Suppressor macrophage (primary cell): Measurements from ENCODE around the gene MCAM.

Experiments used
- DNase-seq, 4 experiments: peaks; one replicate each; pipeline ENCODE4 v3.0.0-alpha.2; 2020 to 2022

Gene MCAM

DNA sequence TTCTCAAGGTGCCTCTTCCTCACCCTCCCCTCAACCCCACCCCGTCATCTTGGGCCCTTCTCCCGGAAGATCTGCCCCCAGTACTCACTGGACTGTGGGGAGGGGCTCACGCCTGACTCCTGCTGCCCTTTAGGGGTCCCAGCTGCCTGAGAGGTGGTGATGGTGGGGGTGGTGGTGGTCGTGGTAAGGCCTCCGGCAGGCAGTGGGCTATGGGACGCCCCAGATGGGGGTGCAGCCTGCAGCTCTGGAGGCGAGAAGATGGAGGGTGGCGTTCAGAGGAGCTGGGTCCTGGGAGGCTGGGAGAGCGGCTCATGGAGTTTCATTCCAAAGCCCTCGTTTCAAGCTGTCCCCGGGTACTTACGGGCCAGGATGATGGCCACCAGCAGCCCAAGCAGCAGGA, 28.8 kb upstream of the MCAM start:
- no peak for DNase-seq

DNA sequence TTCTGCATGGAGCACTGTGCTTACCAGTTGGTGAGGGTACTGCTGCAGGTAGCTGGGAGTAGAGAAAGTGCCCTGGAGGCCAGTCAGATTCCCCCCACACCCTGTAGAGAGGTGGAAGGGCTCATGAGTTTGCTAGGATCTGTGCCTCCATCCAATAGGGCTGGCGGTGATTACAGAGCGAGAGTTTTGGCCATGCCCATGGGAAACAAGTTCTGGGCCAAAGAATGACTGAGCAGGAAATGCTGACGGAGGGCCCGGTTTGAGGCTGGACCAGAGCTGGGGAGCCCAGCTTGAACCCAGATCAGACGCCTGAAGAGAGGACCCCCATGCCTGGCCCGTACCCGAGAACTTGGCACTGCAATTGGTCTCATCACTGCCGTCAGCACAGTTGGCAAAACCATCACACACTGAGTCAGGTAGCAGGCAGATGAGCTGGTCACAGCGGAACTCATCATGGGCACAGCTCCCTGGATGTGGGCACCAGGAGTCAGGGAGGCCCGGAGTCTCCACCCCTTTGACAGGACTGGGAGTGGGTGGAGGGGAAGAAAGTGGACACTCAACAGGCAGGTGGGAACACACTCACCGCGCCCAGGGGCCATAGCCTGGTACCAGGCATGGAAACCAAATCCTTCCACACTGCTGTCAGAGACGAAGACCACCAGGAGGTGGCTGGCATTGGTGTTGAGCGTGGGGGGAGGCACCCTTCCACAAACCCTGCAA, 27.5 kb upstream of the MCAM start:
- no peak for DNase-seq

DNA sequence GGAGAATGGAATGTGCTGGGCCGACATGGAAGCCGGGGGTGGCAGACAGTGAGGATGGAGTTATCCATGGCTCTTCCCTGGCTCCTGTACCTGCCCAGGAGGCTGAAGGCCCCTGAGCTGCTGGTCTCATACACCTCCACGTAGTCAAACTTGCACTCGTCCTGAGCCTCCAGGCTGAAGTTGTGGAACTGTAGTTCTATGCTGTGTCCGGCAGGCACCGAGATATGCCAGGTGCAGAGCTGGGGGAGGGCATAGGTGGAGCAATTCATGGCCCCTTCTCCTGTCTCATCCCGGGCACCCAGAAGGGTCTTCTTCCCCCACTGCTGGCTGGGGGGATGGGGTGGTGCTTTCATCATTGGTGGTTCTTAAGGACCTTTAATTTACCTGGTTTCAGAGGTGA, 26.8 kb upstream of the MCAM start:
- no peak for DNase-seq

DNA sequence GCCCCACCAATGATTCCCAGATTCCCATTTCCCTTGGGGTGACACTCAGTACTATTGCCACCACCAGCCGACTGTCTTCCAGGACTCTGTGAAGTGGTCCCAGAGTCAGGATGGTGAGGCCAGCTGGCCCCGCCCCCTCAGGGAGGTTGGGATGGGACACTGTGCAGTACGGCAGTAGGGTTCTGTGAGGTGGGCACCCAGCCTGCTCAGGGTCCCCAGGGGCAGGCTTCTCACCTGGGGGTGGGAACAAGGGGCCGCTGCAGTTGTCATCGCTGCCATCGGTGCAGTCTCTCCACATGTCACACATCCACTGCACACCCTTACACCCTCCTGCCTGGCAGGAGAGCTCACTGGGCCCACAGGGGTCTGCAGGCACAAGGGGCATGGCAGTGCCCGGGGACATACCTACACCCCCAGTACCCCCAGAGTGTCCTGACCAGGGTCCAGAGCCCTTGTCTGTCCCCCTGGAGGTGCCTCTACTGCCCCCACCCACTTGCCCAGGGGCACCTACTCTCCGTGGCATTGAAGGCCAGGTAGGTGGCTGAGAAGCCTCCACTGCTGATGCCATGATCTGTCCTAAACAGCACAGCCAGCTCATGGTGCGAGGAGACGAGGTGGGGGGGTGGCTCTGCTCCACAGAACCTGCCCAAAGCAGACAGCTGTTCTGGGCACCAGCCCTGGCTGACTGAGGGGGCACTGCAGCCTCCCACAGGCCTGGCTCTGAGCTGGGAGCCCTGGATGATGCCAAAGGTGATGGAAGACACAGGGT, 25.6 kb upstream of the MCAM start:
- no peak for DNase-seq

DNA sequence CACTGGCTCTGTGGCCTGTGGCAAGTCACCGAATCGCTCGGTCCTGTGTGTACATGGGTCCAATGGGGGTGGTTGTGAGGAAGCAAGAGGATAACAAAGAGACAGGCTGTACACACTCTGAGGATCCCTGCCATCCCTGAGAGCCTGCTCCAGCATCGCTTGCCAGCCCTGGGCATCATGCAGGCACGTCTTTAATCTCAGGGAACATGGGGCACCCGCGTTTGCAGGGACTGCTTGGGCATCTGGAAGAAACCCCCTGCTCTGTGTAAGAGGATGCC, 25.0 kb upstream of the MCAM start:
- DNase-seq: no peak

DNA sequence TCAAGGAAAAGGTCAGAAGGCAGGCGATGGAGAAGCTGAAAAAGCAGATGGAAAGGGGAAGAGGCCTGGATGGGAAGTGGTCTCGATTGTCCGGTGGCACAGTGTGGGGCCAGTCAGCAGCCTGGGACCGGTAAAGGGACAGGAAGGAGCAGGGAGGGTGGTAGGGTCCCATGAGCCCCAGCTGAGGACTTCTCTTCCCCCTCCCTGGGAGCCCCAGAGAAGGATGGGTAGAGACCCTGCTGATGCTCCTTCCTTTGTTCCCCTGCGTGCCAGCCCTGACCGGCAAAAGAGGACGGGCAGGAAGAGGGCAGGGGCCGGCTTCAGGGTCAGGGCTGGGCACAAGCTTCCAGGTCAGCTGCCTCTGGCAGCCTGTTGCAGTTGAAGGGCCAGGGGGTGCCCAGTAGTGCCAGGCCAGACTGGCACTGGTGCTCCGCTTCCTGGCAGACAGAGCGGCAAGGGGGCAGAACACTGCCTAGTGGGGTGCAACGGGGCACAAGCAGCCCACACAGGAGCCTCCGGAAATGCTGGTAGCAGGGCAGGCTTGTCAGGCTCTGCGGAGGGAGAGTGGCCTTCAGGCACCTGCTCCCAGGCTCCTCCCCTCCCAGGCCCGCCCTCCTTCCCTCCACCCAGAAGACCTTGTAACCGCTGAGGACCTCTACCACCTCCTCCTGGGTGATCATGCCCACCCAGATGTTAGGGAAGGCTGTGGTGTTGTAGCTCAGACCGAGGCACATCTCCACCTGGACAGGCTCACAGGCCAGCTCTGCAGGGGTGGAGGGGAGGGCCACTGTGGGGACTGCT, 24.5 kb upstream of the MCAM start:
- peak; percentile 57 to 65 (median 63) for DNase-seq

DNA sequence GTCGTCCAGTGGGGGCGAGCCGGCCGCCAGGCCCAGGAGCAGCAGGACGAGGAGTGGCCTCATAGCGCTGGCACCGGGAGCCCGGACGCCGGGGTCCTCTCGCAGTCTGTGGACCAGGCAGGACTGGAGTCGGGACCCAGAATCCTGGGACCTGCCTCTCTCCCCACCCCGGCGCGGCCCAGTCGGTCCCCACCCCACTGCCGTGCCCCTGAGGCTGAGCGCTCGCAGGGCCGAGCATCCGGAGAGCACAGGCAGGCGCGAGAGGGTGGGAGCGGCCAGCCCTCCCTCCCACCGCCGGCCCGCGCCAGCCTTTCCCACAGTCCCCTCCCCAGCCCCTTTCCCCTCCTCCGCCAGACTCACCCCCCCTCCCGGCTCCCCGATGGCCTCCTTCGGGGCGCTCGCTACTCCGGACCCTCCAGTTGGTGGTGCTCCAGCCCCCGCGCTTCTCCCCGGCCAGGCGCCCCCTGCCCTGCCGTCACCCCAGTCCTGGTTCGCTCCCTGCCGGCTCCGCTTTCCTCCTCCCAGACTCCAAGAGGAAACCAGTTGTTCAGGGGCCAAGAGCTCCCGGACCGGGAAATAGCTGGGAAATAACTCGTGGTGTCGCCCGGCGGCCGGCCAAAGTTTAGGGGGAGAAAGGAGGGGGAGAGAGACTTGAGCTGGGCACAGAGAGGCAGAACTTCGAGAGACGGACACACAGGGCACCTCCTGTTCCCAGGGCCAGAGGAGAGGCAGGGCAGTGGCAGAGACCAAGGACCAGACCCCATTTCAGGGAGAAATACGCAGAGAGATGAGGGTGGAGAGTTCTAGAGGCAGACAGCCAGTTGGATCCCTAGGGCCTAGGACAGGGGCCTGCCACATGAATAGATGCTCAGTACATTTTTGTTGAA, 23.6 kb upstream of the MCAM start, which contains the start of gene C1QTNF5:
TSS of gene C1QTNF5 (minus strand) at position 549 of the 887 bp plus-strand sequence. CDS start at position 63, 486 bp downstream.
- DNase-seq: no peak

DNA sequence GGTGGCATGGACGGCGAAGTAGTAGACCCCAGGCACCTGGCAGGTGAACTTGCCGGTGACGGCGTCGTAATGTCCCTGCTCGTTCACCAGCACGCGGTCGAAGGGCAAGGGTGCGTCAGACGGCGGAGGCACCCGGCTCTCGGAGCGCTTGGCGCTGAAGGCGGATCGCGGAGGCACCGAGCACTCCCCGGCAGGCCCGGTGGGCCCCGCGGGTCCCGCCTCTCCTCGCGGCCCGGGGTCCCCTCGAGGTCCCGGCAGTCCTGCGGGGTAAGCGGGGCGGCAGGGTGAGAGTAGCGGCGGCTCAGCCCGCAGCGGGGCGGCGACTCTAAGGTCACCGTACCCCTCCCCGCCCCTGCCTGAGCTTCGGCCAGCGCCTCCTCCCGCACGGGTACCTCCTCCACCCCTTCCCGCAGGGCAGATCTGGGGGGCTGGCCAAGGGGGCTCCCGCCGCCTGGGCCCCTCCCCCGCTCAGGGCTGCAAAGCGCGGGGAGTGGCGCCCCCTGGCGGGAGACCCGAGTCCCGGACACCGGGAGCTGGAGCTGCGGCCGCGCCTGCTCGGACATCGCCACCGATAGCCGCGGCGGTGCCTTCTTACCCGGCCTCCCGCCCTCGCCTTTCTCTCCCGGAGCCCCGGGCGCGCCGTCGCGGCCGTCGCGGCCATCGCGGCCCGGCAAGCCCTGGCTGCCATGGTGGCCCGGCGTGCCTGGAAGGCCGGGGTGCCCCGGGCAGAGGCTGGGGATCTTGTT, 22.8 kb upstream of the MCAM start:
- DNase-seq: peak; percentile 51 to 85 (median 65)

DNA sequence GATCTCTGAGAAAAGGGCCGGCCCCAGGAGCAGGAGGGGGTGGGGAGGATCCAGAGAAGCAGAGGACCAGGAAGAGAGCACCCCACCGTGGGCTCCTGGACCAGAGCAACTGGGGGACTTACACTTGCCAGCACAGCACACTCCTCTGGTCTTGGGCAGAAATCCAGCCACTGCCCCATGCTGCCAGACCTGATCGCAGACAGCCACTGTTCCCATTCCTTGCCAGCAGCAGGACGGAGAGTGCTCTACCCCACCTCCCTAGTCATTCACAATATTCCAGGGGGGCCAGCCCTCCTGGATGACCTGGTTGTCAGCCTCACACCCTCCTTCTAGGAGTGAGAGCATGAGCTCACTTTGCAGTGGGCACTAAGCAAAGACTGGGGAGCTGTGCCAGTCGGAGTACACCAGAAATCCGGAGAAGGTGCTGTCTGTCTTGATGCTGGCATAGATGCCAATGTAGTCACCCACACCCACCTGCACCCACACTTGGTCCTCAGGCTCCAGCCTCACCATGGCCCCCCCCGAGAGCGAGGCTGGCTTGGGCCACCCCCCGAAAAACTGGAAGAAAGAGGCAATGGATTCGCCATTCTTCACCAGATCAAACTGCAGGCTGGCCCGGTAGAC, 22.1 kb upstream of the MCAM start:
- no peak for DNase-seq

DNA sequence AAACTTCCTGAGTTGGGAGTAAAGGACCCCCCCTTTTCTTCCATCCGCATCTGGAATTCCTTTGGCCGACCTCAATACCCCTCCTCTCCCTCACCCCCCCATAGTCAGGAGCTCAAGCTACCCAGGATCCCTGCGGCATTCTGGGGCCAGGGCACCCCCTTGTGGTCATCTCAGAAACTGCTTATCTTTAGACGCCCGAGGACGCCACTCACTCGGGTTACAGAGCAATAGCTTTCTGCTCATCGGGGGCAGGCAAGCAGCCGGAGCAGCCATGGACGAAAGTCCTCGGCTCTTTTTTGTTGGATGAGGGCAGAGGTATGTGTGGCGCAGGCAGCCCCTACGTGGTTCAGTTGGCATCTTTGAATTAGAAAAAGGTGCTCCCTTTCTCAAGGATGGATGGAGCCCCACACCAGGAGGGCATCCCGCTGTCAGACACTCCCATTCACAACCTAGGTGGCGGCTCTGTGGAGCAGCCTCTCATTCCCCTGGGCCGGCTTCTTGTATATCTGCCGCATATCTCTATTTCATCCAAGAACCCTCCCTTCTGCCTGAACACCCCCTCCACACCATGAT, 21.5 kb upstream of the MCAM start:
- DNase-seq: peak; percentile 72 to 86 (median 82)

DNA sequence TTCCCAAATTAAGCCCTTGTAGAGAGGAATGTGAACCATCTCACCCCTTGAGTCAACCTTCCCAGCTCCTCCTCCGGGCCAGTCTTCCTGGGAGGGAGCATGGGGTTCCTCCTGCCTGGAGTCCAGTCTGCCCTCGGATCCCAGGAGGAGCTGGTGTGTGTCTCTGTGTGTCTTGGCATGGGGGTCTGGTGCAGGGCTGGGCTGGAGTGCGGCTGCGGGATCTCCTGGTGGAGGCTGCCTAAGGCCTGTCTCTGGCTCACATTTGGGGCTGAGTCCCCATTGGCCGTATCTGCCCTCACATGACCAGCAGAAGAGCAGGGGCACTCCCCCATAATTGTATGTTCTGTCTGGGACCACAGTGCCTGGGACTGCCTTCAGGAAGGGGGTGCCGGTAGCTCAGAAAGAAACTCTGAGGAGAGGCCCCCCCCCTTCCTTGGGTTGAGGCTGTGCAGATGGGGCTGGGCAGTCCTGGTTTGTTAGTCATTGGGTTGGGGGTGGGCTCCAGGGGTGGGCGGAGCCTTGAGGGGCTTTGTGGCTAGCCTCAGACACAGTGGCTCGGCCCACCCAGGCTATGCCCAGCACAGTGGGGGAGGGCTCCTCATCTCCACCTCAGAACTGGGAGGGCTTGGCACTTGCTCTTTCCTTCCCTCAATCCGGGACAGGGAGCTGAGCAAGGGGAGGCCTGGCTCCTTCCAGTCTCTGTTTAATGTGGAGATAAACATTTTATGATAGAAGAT, 20.8 kb upstream of the MCAM start:
- no peak for DNase-seq

DNA sequence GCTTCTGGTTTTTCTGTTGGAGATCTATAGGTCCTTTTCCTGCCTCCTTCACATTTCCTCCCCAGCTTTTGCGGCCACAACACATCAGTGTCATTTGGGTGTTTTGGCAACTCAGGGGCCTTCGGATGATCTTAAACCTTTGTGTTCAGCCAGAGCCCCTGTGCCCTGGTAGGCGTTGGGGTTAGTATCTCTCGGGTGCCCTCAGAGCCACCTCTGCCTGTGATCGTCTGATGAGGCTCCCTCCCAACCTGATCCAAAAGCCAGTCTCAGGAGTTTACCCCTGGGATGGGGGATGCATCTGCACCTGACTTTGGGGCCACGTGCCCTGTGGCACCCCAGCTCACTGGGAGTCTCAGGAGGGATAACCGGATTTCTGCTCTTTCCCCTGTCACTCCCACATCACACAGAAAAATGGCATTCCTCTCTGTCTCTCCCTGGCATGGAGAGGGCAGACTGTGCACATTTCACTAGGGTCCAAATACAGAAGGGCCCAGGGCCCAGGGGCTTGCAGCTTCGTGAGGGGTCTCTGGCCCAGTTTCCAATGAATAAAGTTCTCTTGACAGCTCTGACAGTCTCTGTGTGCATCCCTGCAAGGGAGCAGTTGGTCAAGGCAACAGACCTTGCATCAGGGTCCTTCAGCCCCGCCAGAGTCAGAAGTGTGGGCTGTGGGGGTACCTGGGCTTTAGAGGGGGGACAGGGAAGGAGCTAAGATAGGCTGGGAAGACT, 20.0 kb upstream of the MCAM start:
- DNase-seq: no peak

DNA sequence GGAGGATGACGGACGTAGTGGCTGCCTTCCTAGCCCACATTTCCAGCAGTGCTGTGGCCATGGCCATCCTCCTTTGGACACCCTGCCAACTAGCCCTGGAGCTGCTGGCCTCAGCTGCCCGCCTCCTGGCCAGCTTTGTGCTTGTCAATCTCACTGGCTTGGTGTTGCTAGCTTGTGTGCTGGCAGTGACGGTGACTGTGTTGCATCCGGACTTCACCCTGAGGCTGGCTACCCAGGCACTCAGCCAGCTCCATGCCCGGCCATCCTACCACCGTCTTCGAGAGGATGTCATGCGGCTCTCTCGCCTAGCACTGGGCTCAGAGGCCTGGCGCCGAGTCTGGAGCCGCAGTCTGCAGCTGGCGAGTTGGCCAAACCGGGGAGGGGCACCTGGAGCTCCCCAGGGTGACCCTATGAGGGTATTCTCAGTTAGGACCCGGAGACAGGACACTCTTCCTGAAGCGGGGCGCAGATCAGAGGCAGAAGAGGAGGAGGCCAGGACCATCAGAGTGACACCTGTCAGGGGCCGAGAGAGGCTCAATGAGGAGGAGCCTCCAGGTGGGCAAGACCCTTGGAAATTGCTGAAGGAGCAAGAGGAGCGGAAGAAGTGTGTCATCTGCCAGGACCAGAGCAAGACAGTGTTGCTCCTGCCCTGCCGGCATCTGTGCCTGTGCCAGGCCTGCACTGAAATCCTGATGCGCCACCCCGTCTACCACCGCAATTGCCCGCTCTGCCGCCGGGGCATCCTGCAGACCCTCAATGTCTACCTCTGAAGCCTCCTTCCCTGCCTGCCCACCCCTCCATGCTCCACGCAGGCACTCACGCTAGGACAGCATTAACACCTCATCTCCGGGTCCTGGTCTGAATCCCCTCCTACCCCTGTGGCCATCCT, 19.0 kb upstream of the MCAM start:
- no peak for DNase-seq

DNA sequence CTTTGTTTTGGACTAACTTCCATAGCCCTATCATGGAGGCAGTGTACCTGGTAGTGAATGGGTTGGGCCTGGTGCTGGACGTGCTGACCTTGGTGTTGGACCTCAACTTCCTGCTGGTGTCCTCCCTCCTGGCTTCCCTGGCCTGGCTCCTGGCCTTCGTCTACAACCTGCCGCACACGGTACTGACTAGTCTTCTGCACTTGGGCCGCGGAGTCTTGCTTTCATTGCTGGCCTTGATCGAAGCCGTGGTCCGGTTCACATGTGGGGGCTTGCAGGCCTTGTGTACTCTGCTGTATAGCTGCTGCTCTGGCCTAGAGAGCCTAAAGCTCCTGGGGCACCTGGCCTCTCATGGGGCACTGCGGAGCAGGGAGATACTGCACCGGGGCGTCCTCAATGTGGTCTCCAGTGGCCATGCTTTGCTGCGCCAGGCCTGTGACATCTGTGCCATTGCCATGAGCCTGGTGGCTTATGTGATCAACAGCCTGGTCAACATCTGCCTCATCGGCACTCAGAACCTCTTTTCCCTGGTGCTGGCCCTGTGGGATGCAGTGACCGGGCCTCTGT, 18.2 kb upstream of the MCAM start:
- DNase-seq: no peak

DNA sequence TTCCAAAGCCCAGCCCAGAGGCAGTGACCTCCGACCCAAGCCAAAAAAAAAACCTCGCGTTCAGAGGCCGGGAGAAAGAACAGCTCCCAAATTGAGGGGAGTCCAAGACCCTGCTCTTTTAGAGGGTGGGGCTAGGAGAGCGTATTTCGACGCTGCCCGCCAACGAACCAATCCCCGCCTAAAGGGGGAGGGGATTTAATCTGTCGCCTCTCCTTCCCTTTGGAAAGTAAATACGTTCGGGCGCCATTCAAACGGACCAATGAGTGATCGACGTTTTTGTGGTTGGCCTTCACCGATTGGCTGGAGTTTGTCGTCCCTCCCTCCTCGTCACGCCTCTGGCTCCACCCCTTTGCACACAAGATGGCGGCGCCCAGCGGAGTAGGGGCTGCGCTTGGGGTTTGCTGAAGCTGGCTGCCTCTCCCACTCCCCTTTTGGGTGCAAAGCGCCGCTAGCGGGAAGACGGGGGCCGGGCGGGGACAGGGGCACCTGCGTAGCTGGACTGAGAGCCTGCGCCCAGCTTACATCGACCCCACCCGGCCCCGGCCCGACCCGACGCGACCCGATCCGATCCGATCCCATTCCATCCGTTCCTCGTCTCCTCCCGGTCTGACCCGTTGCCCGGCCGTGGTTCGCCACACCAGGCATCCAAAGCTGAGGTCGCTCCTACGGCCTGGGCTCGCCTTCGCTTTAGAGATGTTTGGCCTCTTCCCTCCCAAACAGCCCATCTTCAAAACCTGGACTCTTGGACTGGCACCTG, 17.4 kb upstream of the MCAM start, which contains the start of gene RNF26:
TSS of gene RNF26 (plus strand) at position 354 of the 757 bp plus-strand sequence. CDS start 596 bp downstream, outside the sequence.
- peak; percentile 96 to 98 (median 98) for DNase-seq

DNA sequence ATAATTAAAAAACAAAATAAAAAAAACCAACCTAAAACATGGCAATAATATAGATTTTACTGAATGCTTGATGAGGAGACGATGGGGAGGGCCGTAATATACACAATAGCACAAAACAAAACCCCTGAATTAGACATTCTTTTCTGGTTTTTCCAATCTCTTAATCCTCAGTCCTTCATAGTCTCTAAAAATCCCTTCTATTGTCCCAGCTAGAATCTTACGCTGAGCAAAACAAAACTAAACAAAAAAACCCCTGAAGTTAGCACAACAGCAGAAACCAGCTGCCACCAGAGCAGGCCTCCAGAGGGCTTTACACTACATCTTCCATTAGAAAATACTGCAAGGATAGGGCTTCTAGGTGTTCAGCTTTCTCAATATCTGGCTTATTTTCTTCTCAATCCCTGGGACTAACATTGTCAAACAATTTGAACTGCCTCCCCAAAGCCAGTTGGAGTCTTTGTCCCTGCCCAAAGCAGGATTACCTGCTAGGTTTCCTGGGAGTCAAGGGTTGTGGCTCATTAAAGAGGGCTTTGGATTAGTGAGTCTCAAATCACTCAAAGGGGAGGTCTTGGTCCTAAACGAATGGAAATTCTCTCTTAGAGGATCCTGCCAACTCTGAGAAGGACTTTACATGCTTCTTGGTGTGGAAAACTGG, 15.3 kb upstream of the MCAM start:
- DNase-seq: no peak

DNA sequence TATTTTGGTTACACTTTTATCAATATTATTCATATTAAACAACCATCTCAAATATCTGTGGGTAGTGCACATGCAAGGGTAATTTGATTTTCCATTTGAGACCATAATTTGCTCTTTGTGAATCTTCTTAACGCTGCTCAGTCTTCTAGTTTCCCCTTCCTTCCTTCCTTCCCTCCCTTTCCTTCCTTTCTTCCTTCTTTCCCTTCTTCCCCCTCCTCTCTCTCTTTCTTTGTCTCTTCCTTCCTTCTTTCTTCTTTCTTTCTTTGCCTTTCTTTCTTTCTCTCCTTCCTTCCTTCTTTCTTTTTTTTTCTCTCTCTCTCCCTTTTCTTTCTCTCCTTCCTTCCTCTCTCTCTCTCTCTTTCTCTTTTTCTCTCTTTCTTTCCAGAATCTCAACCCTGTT, 13.3 kb upstream of the MCAM start:
- DNase-seq: no peak
